Measurements from ENCODE around the gene RPS6KA3. TPM values are rescaled to one million over a fixed set of nuclear protein-coding genes. Genes with fewer than 3 reads are reported as not detected.

Gene RPS6KA3
- polyA plus RNA-seq, 1 of the 3 experiments (the other 2 are of a cell fraction), result 14.3 TPM

GRCh38 chrX:20311505-20311904 is 44.8 kb upstream of the RPS6KA3 start (continued):
- no peak for TF ChIP-seq ZBTB33 (IDR thresholded peaks at IDR 0.05; ENCODE audit: borderline replicate concordance, low read depth)
- no peak for TF ChIP-seq MAX (IDR thresholded peaks at IDR 0.05; ENCODE audit: low read depth)
- no peak for TF ChIP-seq MXI1 (IDR thresholded peaks at IDR 0.05; ENCODE audit: low read depth, low read length)

- no peak overlapping the region; the same call in 1 of the 2 replicates for H2AFZ ChIP-seq (ENCODE audit: low read depth)
- H3K4me2 ChIP-seq, result no peak overlapping the region
- H4K20me1 ChIP-seq (ENCODE audit: insufficient read depth), result no peaks in the 10 kb centered on the region
- TF ChIP-seq USF2 (IDR thresholded peaks at IDR 0.05; ENCODE audit: borderline replicate concordance, low read depth, low read length), result no peak
- no peak for TF ChIP-seq FOXM1 (IDR thresholded peaks at IDR 0.05; ENCODE audit: low read depth)
- no peak for TF ChIP-seq IRF3 (IDR thresholded peaks at IDR 0.05; ENCODE audit: low read depth, low read length)
- no peak overlapping the region for H3K9ac ChIP-seq
- H3K27me3 ChIP-seq (ENCODE audit: insufficient read depth), result no peaks in the 10 kb centered on the region; the same call in 1 of the 2 replicates
- no peaks in the 10 kb centered on the region for H3K36me3 ChIP-seq (replicated peaks in 1 of 2; ENCODE audit: control insufficient read depth in 1 of 2, insufficient read depth in 2 of 2, low read length in 1 of 2)
- no peaks in the 10 kb centered on the region for H3K79me2 ChIP-seq (ENCODE audit: insufficient read depth)
- H3K9me2 ChIP-seq, result no peaks in the 10 kb centered on the region
- ChIA-PET POLR2A (no interaction called here), CTCF (no interaction called here)
- H3K4me1 ChIP-seq (ENCODE audit: control insufficient read depth in 1 of 2, insufficient read depth in 2 of 2, low read depth in 1 of 2, low read length in 1 of 2), result no peaks in the 10 kb centered on the region
- H3K4me3 ChIP-seq (ENCODE audit: low read depth in 2 of 2, low read length in 1 of 2), result no peak overlapping the region
- WGBS (ENCODE audit: low lambda C conversion rate), result 47% methylated on average over 8 of the region's 8 CpGs
- no peak for DNase-seq
- no peaks in the 10 kb centered on the region for H3K9me3 ChIP-seq
- no peaks in the 10 kb centered on the region for H3F3A ChIP-seq (replicated peaks; ENCODE audit: insufficient read depth)
- no peak overlapping the region for H3K27ac ChIP-seq (ENCODE audit: low read depth in 2 of 2, low read length in 1 of 2)
These were observed 43.1 kb upstream of the RPS6KA3 start for GRCh38 chrX:20309806-20310205.

- no peaks in the 10 kb centered on the region for H3K36me3 ChIP-seq (replicated peaks in 1 of 2; ENCODE audit: control insufficient read depth in 1 of 2, insufficient read depth in 2 of 2, low read length in 1 of 2)
- no peaks in the 10 kb centered on the region for H4K20me1 ChIP-seq (ENCODE audit: insufficient read depth)
- CTCF ChIA-PET, result interaction anchor here (1.1 kb wide), 1 partner anchor 11 kb away, joined by 3 read pairs; no protein-coding TSS in a partner anchor
- H3K27me3 ChIP-seq (ENCODE audit: insufficient read depth), result no peaks in the 10 kb centered on the region; the same call in 1 of the 2 replicates
- H3K9ac ChIP-seq, result no peak overlapping the region
- no peaks in the 10 kb centered on the region for H3K9me2 ChIP-seq
- H3F3A ChIP-seq (replicated peaks; ENCODE audit: insufficient read depth), result no peaks in the 10 kb centered on the region
- no peak overlapping the region for H3K27ac ChIP-seq (ENCODE audit: low read depth in 2 of 2, low read length in 1 of 2)
- H3K4me1 ChIP-seq (ENCODE audit: control insufficient read depth in 1 of 2, insufficient read depth in 2 of 2, low read depth in 1 of 2, low read length in 1 of 2), result no peaks in the 10 kb centered on the region
- no peaks in the 10 kb centered on the region for H3K9me3 ChIP-seq
- WGBS (ENCODE audit: low lambda C conversion rate), result 13% methylated on average over 1 of the region's 3 CpGs
- no peaks in the 10 kb centered on the region for H3K79me2 ChIP-seq (ENCODE audit: insufficient read depth)
- POLR2A ChIA-PET, result no interaction called here
- no peak overlapping the region for H2AFZ ChIP-seq (ENCODE audit: low read depth)
- H3K4me2 ChIP-seq, result no peak overlapping the region
- DNase-seq, result no peak
- H3K4me3 ChIP-seq (ENCODE audit: low read depth in 2 of 2, low read length in 1 of 2), result no peak overlapping the region
- TF ChIP-seq TAF1 (IDR thresholded peaks at IDR 0.05; ENCODE audit: borderline replicate concordance, low read depth, low read length) (no peak), RCOR1 (IDR thresholded peaks at IDR 0.05; ENCODE audit: low read length) (no peak), FOXM1 (IDR thresholded peaks at IDR 0.05; ENCODE audit: low read depth) (no peak), JUND (IDR thresholded peaks at IDR 0.05) (no peak), SMC3 (IDR thresholded peaks at IDR 0.05; ENCODE audit: low read depth, low read length) (no peak), MEF2A (IDR thresholded peaks at IDR 0.05; ENCODE audit: borderline replicate concordance, low read depth) (no peak), NFIC (IDR thresholded peaks at IDR 0.05; ENCODE audit: borderline replicate concordance) (no peak), RAD21 (IDR thresholded peaks at IDR 0.05; ENCODE audit: low read length) (no peak), YY1 (IDR thresholded peaks at IDR 0.05; ENCODE audit: low read depth) (no peak), TEAD4 (IDR thresholded peaks at IDR 0.05; ENCODE audit: borderline replicate concordance, insufficient read depth) (no peak), CTCF (IDR thresholded peaks at IDR 0.05) (no peak), USF1 (IDR thresholded peaks at IDR 0.05; ENCODE audit: borderline replicate concordance, low read depth) (no peak), EP300 (IDR thresholded peaks at IDR 0.05; ENCODE audit: borderline replicate concordance in 1 of 2, low read depth in 1 of 2, low read length in 1 of 2) (no peak), RFX5 (IDR thresholded peaks at IDR 0.05; ENCODE audit: low read length) (no peak)
These were observed 40.0 kb upstream of the RPS6KA3 start for GRCh38 chrX:20306668-20307067.

Measured in SK-N-SH (cell line).